ENCODE data around the gene DHRS7B.

- TF ChIP-seq IKZF5 (CRISPR knock-in tag; IDR thresholded peaks at IDR 0.05) = no peak
- no peak for TF ChIP-seq ELK4 (CRISPR knock-in tag; IDR thresholded peaks at IDR 0.05; ENCODE audit: borderline replicate concordance)
- no peak for TF ChIP-seq NFE2L2 (IDR thresholded peaks at IDR 0.05; ENCODE audit: low read length)
- no peak for TF ChIP-seq SUZ12 (IDR thresholded peaks at IDR 0.05; ENCODE audit: low read depth, low read length)
- TF ChIP-seq CTCF (CRISPR knock-in tag; IDR thresholded peaks at IDR 0.05) = no peak
- TF ChIP-seq ZNF326 (CRISPR knock-in tag; IDR thresholded peaks at IDR 0.05; ENCODE audit: borderline replicate concordance) = no peak
- no peak for TF ChIP-seq SYNCRIP (IDR thresholded peaks at IDR 0.05; ENCODE audit: insufficient read depth, low read depth, low read length)
- no peak for TF ChIP-seq KDM6A (CRISPR knock-in tag; IDR thresholded peaks at IDR 0.05; ENCODE audit: low read depth)
- no peak for TF ChIP-seq ZNF652 (CRISPR knock-in tag; IDR thresholded peaks at IDR 0.05; ENCODE audit: borderline replicate concordance, low read depth)
These were observed 59.8 kb downstream of the DHRS7B start for GRCh38 chr17:21186399-21187187.
